Activated naive CD4-positive, alpha-beta T cell treated with Interleukin-2 at 50 U/mL for 16 hours (primary cell): ENCODE measurements around the gene GRAMD1A.
"Not testable (repeated sequence)": the region's sequence is repeated elsewhere in the genome, so short reads cannot be mapped to it uniquely, and the experiment has no call there.

Source experiments
- DNase-seq: peaks from one replicate; pipeline ENCODE4 v3.0.0-alpha.2; 2020

GRAMD1A gene

GRCh38 chr19:35021596-35021995 is 21.5 kb downstream of the GRAMD1A start:
- no peak for DNase-seq

- no peak for DNase-seq
Observed at GRCh38 chr19:35022460-35022859, 22.3 kb downstream of the GRAMD1A start.

GRCh38 chr19:35023428-35023827 is 23.3 kb downstream of the GRAMD1A start:
- no peak for DNase-seq

GRCh38 chr19:35024095-35024494 is 24.0 kb downstream of the GRAMD1A start:
- DNase-seq: no peak

- DNase-seq: no peak
Observed at GRCh38 chr19:35025969-35026368, 25.8 kb downstream of the GRAMD1A start.

- no peak for DNase-seq
Observed at GRCh38 chr19:35026418-35026817, 26.3 kb downstream of the GRAMD1A start.

- no peak for DNase-seq
Observed at GRCh38 chr19:35027009-35027408, 26.9 kb downstream of the GRAMD1A start.

GRCh38 chr19:35027851-35028599 is 27.9 kb downstream of the GRAMD1A start:
- no peak for DNase-seq

- DNase-seq: not testable (repeated sequence)
Observed at GRCh38 chr19:35028600-35028885, 28.4 kb downstream of the GRAMD1A start.

GRCh38 chr19:35029275-35029736 is 29.2 kb downstream of the GRAMD1A start:
- DNase-seq: not testable (repeated sequence)

GRCh38 chr19:35029737-35030256 is 29.7 kb downstream of the GRAMD1A start:
- DNase-seq: no peak

GRCh38 chr19:35030257-35031071 is 30.3 kb downstream of the GRAMD1A start, which contains the start of gene SCN1B:
Gene SCN1B, plus strand, starts transcription at chr19:35030470. Its CDS starts 351 bp downstream, at chr19:35030821.
- DNase-seq: peak; percentile 73

- no peak for DNase-seq
Observed at GRCh38 chr19:35031072-35031881, 31.2 kb downstream of the GRAMD1A start.

GRCh38 chr19:35032356-35032865 is 32.3 kb downstream of the GRAMD1A start:
- no peak for DNase-seq

GRCh38 chr19:35033067-35034004 is 33.2 kb downstream of the GRAMD1A start:
- DNase-seq: no peak

GRCh38 chr19:35034005-35034502 is 33.9 kb downstream of the GRAMD1A start:
- DNase-seq: no peak

- DNase-seq: no peak
Observed at GRCh38 chr19:35034588-35035382, 34.7 kb downstream of the GRAMD1A start.

- no peak for DNase-seq
Observed at GRCh38 chr19:35037716-35038622, 37.8 kb downstream of the GRAMD1A start.
